ENCODE data around the gene PDIA6. TPM values are rescaled to one million over a fixed set of nuclear protein-coding genes. Genes with fewer than 3 reads are reported as not detected.
A peak's percentile ranks its signal among the peaks of the same experiment; 100 is the strongest.

The PDIA6 gene
- total and polyA plus RNA-seq, 2 donors from 2014 or later = 190 to 225 TPM

DNA sequence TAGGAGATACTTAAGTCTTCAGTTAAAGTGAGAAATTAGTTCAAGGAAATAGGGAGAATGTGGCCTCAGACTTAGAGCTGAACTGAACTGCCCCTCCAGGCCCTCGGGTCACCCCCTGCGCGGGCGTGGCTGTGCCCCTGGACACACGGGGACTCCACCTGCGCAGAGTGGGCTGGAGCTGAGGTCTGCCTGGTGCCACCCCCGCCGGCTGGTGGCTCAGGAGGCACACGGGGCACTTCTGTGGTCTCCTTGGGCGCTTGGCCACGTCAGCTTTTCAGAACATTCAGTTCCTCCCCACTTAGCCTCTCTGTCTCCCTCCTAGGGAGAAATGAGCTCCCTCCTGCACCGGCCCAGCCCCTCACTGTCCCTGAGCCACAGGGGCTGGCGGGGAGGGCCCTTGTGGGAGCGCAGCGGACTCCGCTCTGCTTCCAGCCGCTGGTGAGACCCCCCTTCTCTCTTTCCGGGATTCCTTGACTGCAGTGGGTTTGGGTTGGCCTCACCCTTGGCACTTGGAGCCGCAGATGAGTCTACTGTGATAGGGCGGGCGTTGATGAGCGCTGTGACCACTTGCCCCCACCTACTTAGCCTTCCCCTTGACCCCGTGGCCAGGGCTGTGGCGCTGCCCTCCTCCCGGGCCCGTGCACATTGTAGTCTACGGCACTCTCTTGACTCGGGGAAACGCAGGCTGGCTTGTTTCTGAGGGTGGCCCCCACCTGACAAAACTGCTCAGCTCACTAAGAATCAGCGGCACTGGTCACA, 18.2 kb upstream of the PDIA6 start:
- peak in 1 of 5 donors; percentile 63 for DNase-seq
- peaks cover 0 to 4% (median 0%) of the 10 kb centered on the region in 3 donors for H3K4me1 ChIP-seq (ENCODE audit: control insufficient read depth in 2 of 3, insufficient read depth in 2 of 3, low read depth in 1 of 3, low read length in 3 of 3)
- H3K4me3 ChIP-seq (ENCODE audit: low read length in 3 of 3) = no peak overlapping the region
- H3K9ac ChIP-seq (ENCODE audit: low read length in 3 of 3) = no peak overlapping the region
- intact Hi-C loops (cut with DNase I) = loop anchor here (5.0 kb wide), 1 partner anchor 291 kb away; no protein-coding TSS in a partner anchor
- H3K36me3 ChIP-seq (ENCODE audit: control insufficient read depth in 2 of 3, insufficient read depth in 3 of 3, low read length in 3 of 3) = no peaks in the 10 kb centered on the region
- no peak overlapping the region for H3K27ac ChIP-seq (ENCODE audit: low read depth in 2 of 2, low read length in 2 of 2)
- no peaks in the 10 kb centered on the region for H3K9me3 ChIP-seq (ENCODE audit: control insufficient read depth in 2 of 3, insufficient read depth in 1 of 3, low read length in 3 of 3)
- peaks cover 2% of the 10 kb centered on the region for H3K27me3 ChIP-seq (ENCODE audit: control insufficient read depth, insufficient read depth, low read length)
- TF ChIP-seq, protein P1, sequence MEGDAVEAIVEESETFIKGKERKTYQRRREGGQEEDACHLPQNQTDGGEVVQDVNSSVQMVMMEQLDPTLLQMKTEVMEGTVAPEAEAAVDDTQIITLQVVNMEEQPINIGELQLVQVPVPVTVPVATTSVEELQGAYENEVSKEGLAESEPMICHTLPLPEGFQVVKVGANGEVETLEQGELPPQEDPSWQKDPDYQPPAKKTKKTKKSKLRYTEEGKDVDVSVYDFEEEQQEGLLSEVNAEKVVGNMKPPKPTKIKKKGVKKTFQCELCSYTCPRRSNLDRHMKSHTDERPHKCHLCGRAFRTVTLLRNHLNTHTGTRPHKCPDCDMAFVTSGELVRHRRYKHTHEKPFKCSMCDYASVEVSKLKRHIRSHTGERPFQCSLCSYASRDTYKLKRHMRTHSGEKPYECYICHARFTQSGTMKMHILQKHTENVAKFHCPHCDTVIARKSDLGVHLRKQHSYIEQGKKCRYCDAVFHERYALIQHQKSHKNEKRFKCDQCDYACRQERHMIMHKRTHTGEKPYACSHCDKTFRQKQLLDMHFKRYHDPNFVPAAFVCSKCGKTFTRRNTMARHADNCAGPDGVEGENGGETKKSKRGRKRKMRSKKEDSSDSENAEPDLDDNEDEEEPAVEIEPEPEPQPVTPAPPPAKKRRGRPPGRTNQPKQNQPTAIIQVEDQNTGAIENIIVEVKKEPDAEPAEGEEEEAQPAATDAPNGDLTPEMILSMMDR (IDR thresholded peaks at IDR 0.05; ENCODE audit: borderline replicate concordance, extremely low read depth, insufficient read depth) = no peak
- no peak for FAIRE-seq

GRCh38 chr2:10830203-10830602, 17.6 kb upstream of the PDIA6 start:
- FAIRE-seq = no peak

GRCh38 chr2:10829299-10829698, 16.7 kb upstream of the PDIA6 start:
- FAIRE-seq = no peak
- H3K27ac ChIP-seq (ENCODE audit: low read depth in 2 of 2, low read length in 2 of 2) = no peak overlapping the region

More at GRCh38 chr2:10830203-10830602, 17.6 kb upstream of the PDIA6 start:
- Histone ChIP-seq H3K4me3 (ENCODE audit: low read length in 3 of 3) (no peak overlapping the region), H3K9ac (ENCODE audit: low read length in 3 of 3) (no peak overlapping the region), H3K4me1 (ENCODE audit: control insufficient read depth in 2 of 3, insufficient read depth in 2 of 3, low read depth in 1 of 3, low read length in 3 of 3) (peaks cover 0 to 4% (median 0%) of the 10 kb centered on the region in 3 donors), H3K27ac (ENCODE audit: low read depth in 2 of 2, low read length in 2 of 2) (no peak overlapping the region), H3K36me3 (ENCODE audit: control insufficient read depth in 2 of 3, insufficient read depth in 3 of 3, low read length in 3 of 3) (no peaks in the 10 kb centered on the region), H3K27me3 (ENCODE audit: control insufficient read depth, insufficient read depth, low read length) (peaks cover 2% of the 10 kb centered on the region), H3K9me3 (ENCODE audit: control insufficient read depth in 2 of 3, insufficient read depth in 1 of 3, low read length in 3 of 3) (no peaks in the 10 kb centered on the region)
- intact Hi-C loops (cut with DNase I) = loop anchor here (5.0 kb wide), 1 partner anchor 292 kb away; no protein-coding TSS in a partner anchor
- no peak for DNase-seq
- TF ChIP-seq, protein P1 (IDR thresholded peaks at IDR 0.05; ENCODE audit: borderline replicate concordance, extremely low read depth, insufficient read depth) = no peak

More at GRCh38 chr2:10829299-10829698, 16.7 kb upstream of the PDIA6 start:
- DNase-seq = no peak
- no peaks in the 10 kb centered on the region for H3K9me3 ChIP-seq (ENCODE audit: control insufficient read depth in 2 of 3, insufficient read depth in 1 of 3, low read length in 3 of 3)
- TF ChIP-seq, protein P1 (IDR thresholded peaks at IDR 0.05; ENCODE audit: borderline replicate concordance, extremely low read depth, insufficient read depth) = no peak
- intact Hi-C loops (cut with DNase I) = no loop called here
- peaks cover 0 to 4% (median 0%) of the 10 kb centered on the region in 3 donors for H3K4me1 ChIP-seq (ENCODE audit: control insufficient read depth in 2 of 3, insufficient read depth in 2 of 3, low read depth in 1 of 3, low read length in 3 of 3)
- no peak overlapping the region for H3K4me3 ChIP-seq (ENCODE audit: low read length in 3 of 3)
- peaks cover 2% of the 10 kb centered on the region for H3K27me3 ChIP-seq (ENCODE audit: control insufficient read depth, insufficient read depth, low read length)
- H3K36me3 ChIP-seq (ENCODE audit: control insufficient read depth in 2 of 3, insufficient read depth in 3 of 3, low read length in 3 of 3) = no peaks in the 10 kb centered on the region
- no peak overlapping the region for H3K9ac ChIP-seq (ENCODE audit: low read length in 3 of 3)
